ENCODE results near the gene GZMM. TPM values are rescaled to one million over a fixed set of nuclear protein-coding genes. Genes with fewer than 3 reads are reported as not detected.
A peak's percentile ranks its signal among the peaks of the same experiment; 100 is the strongest.

Gene GZMM
- polyA plus RNA-seq, 3 donors = 0.32 to 1.4 (median 0.48) TPM

DNA sequence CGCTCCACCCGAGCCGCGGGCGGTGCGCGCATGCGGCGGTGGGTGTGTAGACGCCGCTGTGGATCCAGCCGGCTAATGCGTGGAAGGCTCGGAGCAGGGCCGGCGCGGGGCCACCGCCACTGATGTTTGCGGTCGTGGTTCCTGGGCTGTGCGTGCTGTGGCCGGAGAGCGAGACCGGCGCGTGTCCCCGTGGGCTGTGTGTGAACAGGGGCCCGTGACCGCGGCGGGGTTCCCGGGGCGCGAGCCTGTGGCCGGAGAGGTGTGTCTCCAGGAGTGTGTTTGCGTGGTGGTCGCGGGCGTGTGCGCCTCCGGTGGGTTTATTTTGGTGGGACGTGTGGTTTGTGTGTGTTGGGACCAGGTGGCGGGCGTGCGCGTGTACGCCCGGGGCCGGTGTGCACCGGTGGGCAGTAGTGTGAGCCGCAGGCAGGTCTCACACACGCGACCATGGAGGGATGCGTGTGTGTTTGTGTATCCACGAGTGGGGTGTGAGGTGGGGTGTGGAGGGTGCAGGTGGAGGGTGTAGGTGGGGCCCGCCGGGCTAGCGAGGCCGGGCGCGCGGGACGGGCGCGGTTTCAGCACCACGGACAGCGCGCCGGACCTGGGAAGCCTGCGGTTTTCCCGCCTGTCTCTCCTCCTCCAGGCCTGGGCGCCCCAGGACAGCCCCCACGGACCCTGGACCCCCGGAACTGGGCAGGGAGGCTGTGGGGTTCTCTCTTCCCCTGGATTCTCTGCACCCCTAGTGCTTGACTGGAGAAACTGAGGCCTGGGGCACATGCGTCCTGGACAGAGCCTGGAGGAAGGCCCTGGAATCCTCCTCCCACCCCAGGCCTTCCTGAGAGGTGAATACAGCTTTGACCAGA, 47.5 kb downstream of the GZMM start:
- Histone ChIP-seq H3K4me3 (replicated peaks in 1 of 3; ENCODE audit: low read depth in 2 of 3, low read length in 3 of 3) (no peak overlapping the region), H3K79me2 (ENCODE audit: insufficient read depth, low read length) (no peaks in the 10 kb centered on the region), H2AFZ (ENCODE audit: insufficient read depth, low read depth, low read length, poor library complexity, severe bottlenecking) (no peak overlapping the region), H3K27ac (ENCODE audit: low read depth in 1 of 2, low read length in 2 of 2) (no peak overlapping the region), H3K4me2 (replicated peaks; ENCODE audit: extremely low read depth, low read length, poor library complexity, severe bottlenecking) (no peak overlapping the region), H3K9me3 (replicated peaks in 1 of 2; ENCODE audit: control insufficient read depth in 1 of 2, insufficient read depth in 1 of 2, low read length in 2 of 2) (peaks cover 0 to 12% of the 10 kb centered on the region in 2 donors), H4K20me1 (ENCODE audit: insufficient read depth, low read length) (no peaks in the 10 kb centered on the region), H3K27me3 (ENCODE audit: control insufficient read depth in 2 of 2, insufficient read depth in 2 of 2, low read length in 2 of 2) (peaks cover 13 to 53% of the 10 kb centered on the region in 2 donors), H3K36me3 (replicated peaks in 1 of 2; ENCODE audit: control insufficient read depth in 1 of 2, insufficient read depth in 2 of 2, low read length in 2 of 2) (no peaks in the 10 kb centered on the region), H3K9ac (ENCODE audit: insufficient read depth, low read length, poor library complexity, severe bottlenecking) (no peak overlapping the region), H3K4me1 (ENCODE audit: control insufficient read depth in 1 of 2, insufficient read depth in 2 of 2, low read length in 2 of 2) (no peaks in the 10 kb centered on the region)
- TF ChIP-seq, protein P1, sequence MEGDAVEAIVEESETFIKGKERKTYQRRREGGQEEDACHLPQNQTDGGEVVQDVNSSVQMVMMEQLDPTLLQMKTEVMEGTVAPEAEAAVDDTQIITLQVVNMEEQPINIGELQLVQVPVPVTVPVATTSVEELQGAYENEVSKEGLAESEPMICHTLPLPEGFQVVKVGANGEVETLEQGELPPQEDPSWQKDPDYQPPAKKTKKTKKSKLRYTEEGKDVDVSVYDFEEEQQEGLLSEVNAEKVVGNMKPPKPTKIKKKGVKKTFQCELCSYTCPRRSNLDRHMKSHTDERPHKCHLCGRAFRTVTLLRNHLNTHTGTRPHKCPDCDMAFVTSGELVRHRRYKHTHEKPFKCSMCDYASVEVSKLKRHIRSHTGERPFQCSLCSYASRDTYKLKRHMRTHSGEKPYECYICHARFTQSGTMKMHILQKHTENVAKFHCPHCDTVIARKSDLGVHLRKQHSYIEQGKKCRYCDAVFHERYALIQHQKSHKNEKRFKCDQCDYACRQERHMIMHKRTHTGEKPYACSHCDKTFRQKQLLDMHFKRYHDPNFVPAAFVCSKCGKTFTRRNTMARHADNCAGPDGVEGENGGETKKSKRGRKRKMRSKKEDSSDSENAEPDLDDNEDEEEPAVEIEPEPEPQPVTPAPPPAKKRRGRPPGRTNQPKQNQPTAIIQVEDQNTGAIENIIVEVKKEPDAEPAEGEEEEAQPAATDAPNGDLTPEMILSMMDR (IDR thresholded peaks at IDR 0.05) = no peak
- 34% methylated on average over 58 of the region's 75 CpGs for WGBS (ENCODE audit: insufficient coverage)
- Mint-ChIP-seq H3K4me1 (peaks cover 5% of the 10 kb centered on the region), H3K27me3 (ENCODE audit: low read depth in 3 of 3) (peaks cover 50 to 77% (median 66%) of the 10 kb centered on the region in 3 donors), H3K4me3 (peak overlapping the region; percentile 31 to 85), H3K36me3 (no peaks in the 10 kb centered on the region), H3K9me3 (peaks cover 0 to 18% (median 7%) of the 10 kb centered on the region in 7 donors), H3K27ac (no peak overlapping the region)
- intact Hi-C loops (cut with micrococcal nuclease) = no loop called here
- DNase-seq = no peak

DNA sequence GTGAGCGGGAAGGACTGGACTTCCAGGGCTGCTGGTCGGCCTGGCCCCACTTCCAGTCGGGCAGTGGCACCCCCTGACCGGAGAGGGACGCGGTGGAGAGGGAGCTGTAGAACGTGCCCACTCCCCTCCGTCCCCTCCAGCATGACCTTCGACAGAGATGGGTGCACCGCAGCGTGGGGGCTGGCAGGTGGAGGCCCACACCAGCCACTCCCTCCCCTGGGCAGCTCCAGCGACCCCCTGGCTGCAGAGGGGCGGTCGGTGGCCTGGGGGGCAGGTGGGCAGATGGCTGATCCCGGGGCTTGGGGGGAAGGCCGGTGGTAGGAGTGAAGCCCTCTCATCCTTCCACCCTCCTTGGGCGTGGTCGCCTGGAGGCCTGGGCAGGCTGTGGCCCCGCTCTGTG, 48.2 kb downstream of the GZMM start:
- TF ChIP-seq, protein P1 (IDR thresholded peaks at IDR 0.05) = no peak
- H3K27me3 ChIP-seq (ENCODE audit: control insufficient read depth in 2 of 2, insufficient read depth in 2 of 2, low read length in 2 of 2) = peaks cover 13 to 45% of the 10 kb centered on the region in 2 donors
- WGBS (ENCODE audit: insufficient coverage) = 85% methylated on average over 12 of the region's 19 CpGs

More for the DNA sequence above, 48.2 kb downstream of the GZMM start:
- H3K4me2 ChIP-seq (replicated peaks; ENCODE audit: extremely low read depth, low read length, poor library complexity, severe bottlenecking) = no peak overlapping the region
- Mint-ChIP-seq H3K4me1 (peaks cover 5% of the 10 kb centered on the region), H3K27ac (no peak overlapping the region), H3K9me3 (peaks cover 0 to 19% (median 7%) of the 10 kb centered on the region in 7 donors), H3K4me3 (peak overlapping the region in 1 of 2 donors; percentile 65), H3K36me3 (no peaks in the 10 kb centered on the region), H3K27me3 (ENCODE audit: low read depth in 3 of 3) (peaks cover 47 to 70% (median 60%) of the 10 kb centered on the region in 3 donors)
- H3K9ac ChIP-seq (ENCODE audit: insufficient read depth, low read length, poor library complexity, severe bottlenecking) = no peak overlapping the region
- no peak for DNase-seq
- no peak overlapping the region for H3K4me3 ChIP-seq (replicated peaks in 1 of 3; ENCODE audit: low read depth in 2 of 3, low read length in 3 of 3)
- peaks cover 0 to 12% of the 10 kb centered on the region in 2 donors for H3K9me3 ChIP-seq (replicated peaks in 1 of 2; ENCODE audit: control insufficient read depth in 1 of 2, insufficient read depth in 1 of 2, low read length in 2 of 2)
- no peaks in the 10 kb centered on the region for H4K20me1 ChIP-seq (ENCODE audit: insufficient read depth, low read length)
- no peaks in the 10 kb centered on the region for H3K36me3 ChIP-seq (replicated peaks in 1 of 2; ENCODE audit: control insufficient read depth in 1 of 2, insufficient read depth in 2 of 2, low read length in 2 of 2)
- no peaks in the 10 kb centered on the region for H3K4me1 ChIP-seq (ENCODE audit: control insufficient read depth in 1 of 2, insufficient read depth in 2 of 2, low read length in 2 of 2)
- no peak overlapping the region for H3K27ac ChIP-seq (ENCODE audit: low read depth in 1 of 2, low read length in 2 of 2)
- intact Hi-C loops (cut with micrococcal nuclease) = no loop called here
- H3K79me2 ChIP-seq (ENCODE audit: insufficient read depth, low read length) = no peaks in the 10 kb centered on the region
- no peak overlapping the region for H2AFZ ChIP-seq (ENCODE audit: insufficient read depth, low read depth, low read length, poor library complexity, severe bottlenecking)
